Right kidney (tissue), 1 donor: ENCODE measurements around the gene NFATC2.

ENCODE experiments used
- DNase-seq: peaks from one replicate; pipeline ENCODE4 v3.0.0-alpha.2; 2016

The NFATC2 gene

DNA sequence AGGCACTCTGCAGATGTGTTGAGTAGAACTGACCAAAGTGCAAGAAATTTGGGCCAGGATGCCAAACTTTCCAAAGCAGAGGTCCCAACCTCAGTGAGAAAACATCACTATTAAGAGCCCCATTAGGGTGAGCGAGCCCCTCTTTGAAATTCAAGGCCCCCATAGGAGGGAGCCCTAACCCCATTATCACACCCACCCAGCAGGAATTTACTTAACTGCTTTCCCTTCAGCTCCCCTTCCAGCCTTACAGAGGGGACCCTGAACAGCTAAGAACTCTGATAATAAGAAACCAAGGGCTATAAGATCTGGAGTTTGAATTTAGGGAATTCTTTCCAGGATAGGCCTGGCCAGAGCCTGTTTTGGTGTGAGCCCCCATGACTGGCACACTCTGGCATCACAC lies 130.6 kb downstream of the NFATC2 start:
- no peak for DNase-seq

DNA sequence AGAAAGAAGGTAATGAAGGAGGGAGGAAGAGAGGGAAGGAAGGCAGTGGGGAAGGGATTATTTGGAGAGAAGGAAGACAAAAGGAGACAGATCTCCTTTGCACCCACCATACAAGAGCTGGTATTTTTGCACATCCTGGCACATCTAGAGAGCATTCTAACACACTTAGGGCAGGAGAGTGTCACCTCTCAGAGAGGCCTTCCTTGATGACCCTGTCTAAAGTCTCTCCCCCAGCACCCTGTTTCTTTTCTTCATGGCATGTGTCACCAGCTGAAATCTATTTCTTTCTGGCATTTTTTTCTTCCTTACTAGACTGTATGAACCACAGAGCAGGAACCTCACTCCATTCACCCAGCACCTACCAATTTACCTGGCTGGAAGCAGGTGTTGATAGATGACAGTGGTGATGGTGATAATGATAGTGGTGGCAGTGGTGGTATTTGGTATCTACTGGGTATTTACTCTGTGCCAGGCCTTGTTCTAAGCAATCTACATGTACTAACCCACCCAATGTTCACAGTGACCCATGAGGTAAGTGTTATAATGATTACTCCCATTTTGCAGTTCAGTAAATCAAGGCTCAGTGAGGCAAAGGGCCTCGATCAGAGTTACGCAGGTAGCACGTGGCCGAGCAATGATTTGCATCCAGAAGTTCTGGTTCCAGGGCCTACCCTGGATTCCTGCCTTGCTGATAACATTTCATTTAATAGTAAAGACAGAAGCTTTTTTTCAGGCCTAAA lies 131.8 kb downstream of the NFATC2 start:
- DNase-seq = no peak

GRCh38 chr20:51409192-51409880 lies 133.2 kb downstream of the NFATC2 start:
- DNase-seq = no peak

GRCh38 chr20:51404297-51405060 lies 138.0 kb downstream of the NFATC2 start:
- no peak for DNase-seq

- no peak for DNase-seq
Observed at GRCh38 chr20:51403466-51404220, 138.9 kb downstream of the NFATC2 start.

- DNase-seq = no peak
Observed at GRCh38 chr20:51402201-51402600, 140.3 kb downstream of the NFATC2 start.

DNA sequence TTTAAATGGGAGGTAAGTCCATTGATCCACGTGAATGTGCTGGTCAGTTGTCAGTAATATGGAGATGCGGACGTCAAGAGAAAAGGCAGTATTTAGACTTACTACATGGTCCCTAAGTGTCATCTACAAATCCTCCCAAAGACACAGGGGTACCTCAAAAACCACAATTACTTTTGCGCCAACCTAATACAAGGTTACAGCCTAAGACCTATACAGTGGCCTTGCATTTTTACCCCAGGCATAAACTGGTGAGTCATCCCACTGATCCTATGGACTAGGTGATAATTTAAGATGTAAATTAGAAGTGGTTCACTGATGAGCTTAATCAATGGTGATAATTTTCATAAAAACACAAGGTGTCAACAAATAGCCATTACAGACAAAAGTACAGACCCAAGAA lies 141.0 kb downstream of the NFATC2 start:
- no peak for DNase-seq

- no peak for DNase-seq
Observed at GRCh38 chr20:51400051-51400926, 142.2 kb downstream of the NFATC2 start.

- no peak for DNase-seq
Observed at GRCh38 chr20:51399006-51399890, 143.3 kb downstream of the NFATC2 start.

DNA sequence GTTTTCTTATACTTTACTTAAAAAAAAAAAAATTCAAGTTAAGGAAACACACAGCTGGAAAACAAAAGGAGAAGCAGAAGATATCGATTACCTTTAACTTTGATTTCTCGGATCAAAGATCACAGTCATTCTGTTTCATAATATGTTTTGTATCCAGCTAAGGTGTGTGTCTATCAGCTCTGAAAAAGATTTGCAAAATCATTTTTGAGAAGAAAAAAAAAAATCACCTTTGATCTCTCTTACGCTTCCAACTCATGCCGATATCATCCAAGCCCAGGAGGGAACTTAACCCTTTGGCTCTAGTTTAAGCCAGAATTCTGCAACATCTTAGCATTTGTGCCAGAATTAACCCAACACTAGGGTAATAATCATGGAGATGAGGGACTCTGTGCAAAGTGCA lies 144.0 kb downstream of the NFATC2 start:
- DNase-seq = no peak

GRCh38 chr20:51398083-51398482 lies 144.4 kb downstream of the NFATC2 start:
- no peak for DNase-seq

DNA sequence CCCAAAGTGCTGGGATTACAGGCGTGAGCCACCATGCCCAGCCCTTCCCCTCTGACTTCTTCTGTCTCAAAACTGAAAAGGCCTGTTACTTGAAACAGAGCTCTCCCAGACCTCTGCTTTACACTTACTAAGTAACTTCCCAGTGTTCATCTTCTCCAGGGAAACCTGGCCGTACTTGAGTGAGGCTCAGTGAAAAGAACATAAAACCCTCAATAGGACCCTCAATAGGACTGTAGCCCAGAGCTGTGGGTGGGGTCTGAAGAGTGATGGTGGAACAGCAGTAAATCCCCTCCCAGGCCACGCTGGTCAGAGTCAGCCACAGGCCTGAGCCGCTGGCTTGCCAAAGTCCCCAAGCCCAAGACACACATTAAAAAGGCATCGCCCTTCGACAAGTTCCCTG lies 145.4 kb downstream of the NFATC2 start:
- DNase-seq = no peak

GRCh38 chr20:51396365-51396909 lies 146.1 kb downstream of the NFATC2 start:
- no peak for DNase-seq

- no peak for DNase-seq
Observed at GRCh38 chr20:51394706-51395105, 147.8 kb downstream of the NFATC2 start.

DNA sequence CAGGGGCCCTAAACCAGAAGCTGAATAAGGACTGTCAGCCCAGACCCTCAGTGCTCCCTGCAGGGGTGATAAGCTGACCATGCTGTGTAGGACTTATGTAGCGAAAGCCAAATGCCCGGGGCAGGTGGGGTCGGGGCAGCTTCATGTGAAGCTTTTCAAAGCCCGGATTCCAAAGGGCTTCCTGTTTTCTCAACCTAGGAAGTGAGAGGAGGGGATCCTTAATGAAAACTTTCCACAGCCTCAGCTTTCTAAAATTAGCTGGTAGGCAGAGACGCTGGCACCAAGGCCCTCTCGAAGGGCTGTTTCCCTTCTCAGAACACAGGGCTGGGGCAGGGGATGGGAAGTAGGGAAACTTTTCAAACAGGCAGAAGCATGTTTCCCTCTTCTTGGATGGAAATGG lies 148.9 kb downstream of the NFATC2 start:
- DNase-seq = no peak

- DNase-seq = no peak
Observed at GRCh38 chr20:51392614-51393186, 149.8 kb downstream of the NFATC2 start.

DNA sequence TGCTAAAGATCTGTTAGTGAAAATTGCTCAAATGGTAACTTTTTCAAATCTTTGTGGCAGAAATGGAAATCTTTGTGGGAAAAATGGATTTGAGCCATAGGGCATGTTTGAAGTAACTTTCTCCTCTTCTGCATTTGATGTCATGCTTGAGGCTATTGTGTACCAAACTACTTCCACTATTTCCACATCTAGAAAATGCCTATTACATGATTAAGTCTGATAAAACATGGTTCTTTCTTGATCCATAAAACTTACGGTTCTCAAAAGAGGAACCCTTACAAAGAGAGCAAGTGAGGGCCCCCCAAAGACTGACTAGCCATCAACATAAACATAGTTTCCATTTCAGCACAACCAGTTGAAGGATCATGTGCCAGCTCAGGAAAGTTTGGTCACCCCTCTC lies 150.6 kb downstream of the NFATC2 start:
- DNase-seq = no peak

- DNase-seq = no peak
Observed at GRCh38 chr20:51389543-51390264, 152.8 kb downstream of the NFATC2 start.
